HepG2 (cell line): Measurements from ENCODE around the gene RFTN1.

Experiments
- CTCF ChIP-seq: sonication (generic); formaldehyde crosslinking; IDR thresholded peaks from 2 replicates; pipeline ENCODE4 v1.5.0; 2020; ENCODE audit warnings: mild to moderate bottlenecking, missing genetic modification reagents, moderate library complexity
- ZNF337 ChIP-seq: sonication (generic); formaldehyde crosslinking; IDR thresholded peaks from 2 replicates; pipeline ENCODE4 v1.5.1; 2020; ENCODE audit warnings: missing genetic modification reagents, low read depth, mild to moderate bottlenecking, borderline replicate concordance

- no peak for TF ChIP-seq ZNF337
- no peak for TF ChIP-seq CTCF (CRISPR knock-in tag)
Measured at GRCh38 chr3:16486951-16487480, 26.5 kb downstream of the RFTN1 start.
